Mesendoderm (in vitro differentiated cells): ENCODE measurements around the gene KCNH3.

Experiments
- DNase-seq: peaks from one replicate; pipeline ENCODE4 v3.0.0; 2013
- H2AK5ac ChIP-seq: 2 replicates; pipeline ENCODE4 v1.6.1; 2013; ENCODE audit warnings: low read length, inconsistent platforms
- H2BK120ac ChIP-seq: 2 replicates; pipeline ENCODE4 v1.6.1; 2013; ENCODE audit warnings: low read depth, mild to moderate bottlenecking, low read length, moderate library complexity, mixed read lengths
- H2BK15ac ChIP-seq: replicated peaks from 2 replicates; pipeline ENCODE4 v1.6.1; 2013; ENCODE audit warnings: low read depth, mild to moderate bottlenecking, moderate library complexity
- H2BK5ac ChIP-seq: 2 replicates; pipeline ENCODE4 v1.6.1; 2013; ENCODE audit warnings: low read length, inconsistent platforms
- H3K18ac ChIP-seq: 2 replicates; pipeline ENCODE4 v1.6.1; 2013; ENCODE audit warnings: mild to moderate bottlenecking, low read length, mixed read lengths
- H3K23ac ChIP-seq: one replicate; pipeline ENCODE4 v1.6.1; 2013; ENCODE audit warnings: low read length
- H3K27ac ChIP-seq: 2 replicates; pipeline ENCODE4 v1.5.1; 2013; ENCODE audit warnings: low read depth, mild to moderate bottlenecking, inconsistent platforms, low read length, moderate library complexity
- H3K27me3 ChIP-seq: 2 replicates; pipeline ENCODE4 v1.6.1; 2013; ENCODE audit warnings: low read length, control low read depth, mild to moderate bottlenecking, inconsistent platforms; ENCODE audit not compliant: insufficient read depth, poor library complexity
- H3K36me3 ChIP-seq: 2 replicates; pipeline ENCODE4 v1.6.1; 2013; ENCODE audit warnings: low read length, inconsistent platforms; ENCODE audit not compliant: control insufficient read depth, insufficient read depth
- H3K4ac ChIP-seq: one replicate; pipeline ENCODE4 v1.6.1; 2013; ENCODE audit warnings: low read depth, mild to moderate bottlenecking, low read length, moderate library complexity
- H3K4me1 ChIP-seq: 2 replicates; pipeline ENCODE4 v1.6.1; 2013; ENCODE audit warnings: low read depth, low read length, inconsistent platforms; ENCODE audit not compliant: control insufficient read depth
- H3K4me2 ChIP-seq: 2 replicates; pipeline ENCODE4 v1.6.1; 2013; ENCODE audit warnings: low read length
- H3K4me3 ChIP-seq: 2 replicates; pipeline ENCODE4 v1.5.1; 2013; ENCODE audit warnings: mild to moderate bottlenecking, low read length
- H3K56ac ChIP-seq: one replicate; pipeline ENCODE4 v1.6.1; 2013; ENCODE audit warnings: low read length
- H3K79me1 ChIP-seq: 2 replicates; pipeline ENCODE4 v1.6.1; 2013; ENCODE audit warnings: low read length, inconsistent platforms
- H3K79me2 ChIP-seq: 2 replicates; pipeline ENCODE4 v1.6.1; 2013; ENCODE audit warnings: mild to moderate bottlenecking, low read length; ENCODE audit not compliant: control insufficient read depth, insufficient read depth
- H3K9ac ChIP-seq: 2 replicates; pipeline ENCODE4 v1.6.1; 2013; ENCODE audit warnings: low read length, inconsistent platforms
- H4K5ac ChIP-seq: one replicate; pipeline ENCODE4 v1.6.1; 2013; ENCODE audit warnings: low read length
- H4K8ac ChIP-seq: one replicate; pipeline ENCODE4 v1.6.1; 2013; ENCODE audit warnings: low read depth, mild to moderate bottlenecking, control low read depth, low read length, moderate library complexity
- WGBS: extraction: QIAGEN DNeasy Blood & Tissue Kit; methylation state at CpG from one replicate; pipeline ENCODE4 v1.1.7; 2013; ENCODE audit warnings: low lambda C conversion rate, missing lambda C conversion rate; ENCODE audit not compliant: insufficient coverage; ENCODE audit errors: extremely low coverage; 5-methylcytosine and 5-hydroxymethylcytosine counted together

The KCNH3 gene

DNA sequence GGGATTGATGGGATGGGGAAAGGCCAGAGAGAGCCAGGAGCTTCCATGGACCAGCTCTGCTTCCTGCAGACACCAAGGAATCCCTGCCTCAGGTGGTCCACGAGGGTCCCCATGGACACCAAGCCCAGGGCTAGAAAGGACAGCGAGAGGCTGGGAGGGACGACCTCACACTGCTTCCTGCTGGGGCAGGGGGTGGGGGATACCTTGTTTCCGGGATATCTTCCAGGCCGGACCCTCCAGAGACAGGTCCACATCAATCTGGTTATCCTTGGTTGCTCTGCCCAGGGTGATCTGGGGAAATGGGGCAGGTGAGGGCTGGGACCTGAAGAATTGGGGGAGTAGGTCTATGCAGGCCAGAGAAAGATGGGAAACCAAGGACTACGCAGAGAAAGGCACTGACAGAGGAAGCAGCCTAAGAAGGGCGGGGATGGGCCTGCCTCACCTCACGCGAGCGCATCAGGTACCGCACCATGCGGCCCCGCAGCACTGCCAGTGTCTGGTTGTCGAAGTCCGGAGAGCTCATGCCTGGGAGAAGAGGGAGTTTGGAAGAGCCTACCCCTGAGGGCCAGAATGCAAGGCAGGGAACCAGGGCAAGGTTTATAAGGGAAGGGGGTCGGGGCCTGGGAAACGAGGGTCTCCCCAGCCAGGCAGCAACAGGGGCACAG lies 20.3 kb downstream of the KCNH3 start:
- H3K56ac ChIP-seq = no peak overlapping the region
- H3K18ac ChIP-seq = no peak overlapping the region
- no peak overlapping the region for H3K4me3 ChIP-seq
- H3K79me1 ChIP-seq = no peaks in the 10 kb centered on the region
- no peak overlapping the region for H2BK5ac ChIP-seq
- no CpG with 5 or more reads among the region's 17 CpGs for WGBS
- no peaks in the 10 kb centered on the region for H3K79me2 ChIP-seq
- H4K5ac ChIP-seq = no peak overlapping the region
- H3K4me1 ChIP-seq = no peaks in the 10 kb centered on the region
- H3K4me2 ChIP-seq = no peak overlapping the region
- H4K8ac ChIP-seq = no peak overlapping the region
- DNase-seq = no peak
- no peak overlapping the region for H3K4ac ChIP-seq
- H3K9ac ChIP-seq = no peak overlapping the region
- H2BK15ac ChIP-seq = no peak overlapping the region
- no peak overlapping the region for H3K23ac ChIP-seq
- H2AK5ac ChIP-seq = no peak overlapping the region
- H3K36me3 ChIP-seq = peaks cover 12% of the 10 kb centered on the region
- no peak overlapping the region for H3K27ac ChIP-seq
- no peaks in the 10 kb centered on the region for H3K27me3 ChIP-seq
- no peak overlapping the region for H2BK120ac ChIP-seq

DNA sequence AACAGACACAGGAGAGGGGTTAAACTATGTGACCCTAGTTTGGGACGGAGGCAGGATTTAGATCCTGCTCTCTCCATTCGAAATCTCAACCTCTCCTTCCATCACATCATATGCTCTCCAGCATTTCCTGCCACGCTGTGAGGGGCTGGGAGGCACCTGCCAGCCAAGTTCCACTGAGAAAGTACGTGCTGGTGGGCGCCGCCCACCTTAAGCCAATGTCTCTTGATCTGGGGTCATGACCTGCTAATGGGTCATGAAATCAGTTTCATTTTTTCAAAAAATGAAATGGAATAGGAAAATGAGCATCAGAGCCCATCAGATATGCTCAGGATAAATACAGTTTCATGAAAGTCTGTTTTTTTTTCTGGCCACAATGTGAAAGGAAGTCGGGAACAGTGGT lies 21.9 kb downstream of the KCNH3 start:
- no peak overlapping the region for H4K8ac ChIP-seq
- no peak overlapping the region for H3K56ac ChIP-seq
- H3K4me1 ChIP-seq = no peaks in the 10 kb centered on the region
- H3K36me3 ChIP-seq = peaks cover 12% of the 10 kb centered on the region
- H2BK15ac ChIP-seq = no peak overlapping the region
- H3K9ac ChIP-seq = no peak overlapping the region
- H3K4me2 ChIP-seq = no peak overlapping the region
- no peaks in the 10 kb centered on the region for H3K27me3 ChIP-seq
- H4K5ac ChIP-seq = no peak overlapping the region
- no peak overlapping the region for H3K27ac ChIP-seq
- H3K18ac ChIP-seq = no peak overlapping the region
- H3K79me2 ChIP-seq = no peaks in the 10 kb centered on the region
- no CpG with 5 or more reads among the region's 7 CpGs for WGBS
- H2AK5ac ChIP-seq = no peak overlapping the region
- H2BK120ac ChIP-seq = no peak overlapping the region
- no peak overlapping the region for H3K4ac ChIP-seq
- DNase-seq = no peak
- no peaks in the 10 kb centered on the region for H3K79me1 ChIP-seq
- no peak overlapping the region for H3K23ac ChIP-seq
- H2BK5ac ChIP-seq = no peak overlapping the region
- H3K4me3 ChIP-seq = no peak overlapping the region

DNA sequence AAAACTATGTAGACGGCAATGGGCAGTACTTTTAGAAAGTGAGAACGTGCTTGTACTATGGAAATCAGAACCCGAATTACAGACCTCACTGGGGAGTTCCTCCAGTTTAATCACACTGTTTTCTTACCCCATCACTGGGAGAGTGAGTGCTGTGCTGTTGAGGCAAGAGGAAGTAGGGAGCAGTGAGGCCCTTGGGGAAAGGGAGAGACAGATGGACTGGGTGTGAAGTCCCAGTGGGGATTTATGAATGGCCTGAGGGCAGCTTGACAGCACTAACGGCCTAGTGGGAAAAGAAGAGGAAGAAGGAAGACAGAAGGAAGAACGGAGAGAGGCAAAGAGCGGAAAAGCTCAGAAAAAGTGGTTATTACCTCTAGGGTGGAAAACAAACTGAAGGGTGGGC lies 23.4 kb downstream of the KCNH3 start:
- Histone ChIP-seq H3K4ac (no peak overlapping the region), H3K27ac (no peak overlapping the region), H3K4me2 (no peak overlapping the region), H3K79me2 (peaks cover 10% of the 10 kb centered on the region), H3K56ac (no peak overlapping the region), H3K27me3 (no peaks in the 10 kb centered on the region), H3K79me1 (peaks cover 10% of the 10 kb centered on the region), H2BK5ac (no peak overlapping the region), H2BK15ac (no peak overlapping the region), H3K23ac (no peak overlapping the region), H3K36me3 (peaks cover 12% of the 10 kb centered on the region), H4K8ac (no peak overlapping the region), H3K9ac (no peak overlapping the region), H4K5ac (no peak overlapping the region), H2BK120ac (no peak overlapping the region), H2AK5ac (no peak overlapping the region), H3K18ac (no peak overlapping the region), H3K4me1 (peaks cover 4% of the 10 kb centered on the region), H3K4me3 (no peak overlapping the region)
- DNase-seq = no peak
- WGBS = no CpG with 5 or more reads among the region's 6 CpGs

GRCh38 chr12:49562831-49563230 lies 24.0 kb downstream of the KCNH3 start:
- Histone ChIP-seq H3K79me1 (peaks cover 13% of the 10 kb centered on the region), H4K5ac (no peak overlapping the region), H3K4me3 (no peak overlapping the region), H2BK5ac (no peak overlapping the region), H3K56ac (no peak overlapping the region), H2BK15ac (no peak overlapping the region), H3K27ac (no peak overlapping the region), H3K36me3 (peaks cover 12% of the 10 kb centered on the region), H3K4ac (no peak overlapping the region), H3K18ac (no peak overlapping the region), H3K23ac (no peak overlapping the region), H3K4me1 (peaks cover 4% of the 10 kb centered on the region), H2AK5ac (no peak overlapping the region), H3K9ac (no peak overlapping the region), H4K8ac (no peak overlapping the region), H3K27me3 (no peaks in the 10 kb centered on the region), H3K79me2 (peaks cover 13% of the 10 kb centered on the region), H3K4me2 (no peak overlapping the region), H2BK120ac (no peak overlapping the region)
- DNase-seq = no peak
- WGBS = no CpG with 5 or more reads among the region's 6 CpGs

DNA sequence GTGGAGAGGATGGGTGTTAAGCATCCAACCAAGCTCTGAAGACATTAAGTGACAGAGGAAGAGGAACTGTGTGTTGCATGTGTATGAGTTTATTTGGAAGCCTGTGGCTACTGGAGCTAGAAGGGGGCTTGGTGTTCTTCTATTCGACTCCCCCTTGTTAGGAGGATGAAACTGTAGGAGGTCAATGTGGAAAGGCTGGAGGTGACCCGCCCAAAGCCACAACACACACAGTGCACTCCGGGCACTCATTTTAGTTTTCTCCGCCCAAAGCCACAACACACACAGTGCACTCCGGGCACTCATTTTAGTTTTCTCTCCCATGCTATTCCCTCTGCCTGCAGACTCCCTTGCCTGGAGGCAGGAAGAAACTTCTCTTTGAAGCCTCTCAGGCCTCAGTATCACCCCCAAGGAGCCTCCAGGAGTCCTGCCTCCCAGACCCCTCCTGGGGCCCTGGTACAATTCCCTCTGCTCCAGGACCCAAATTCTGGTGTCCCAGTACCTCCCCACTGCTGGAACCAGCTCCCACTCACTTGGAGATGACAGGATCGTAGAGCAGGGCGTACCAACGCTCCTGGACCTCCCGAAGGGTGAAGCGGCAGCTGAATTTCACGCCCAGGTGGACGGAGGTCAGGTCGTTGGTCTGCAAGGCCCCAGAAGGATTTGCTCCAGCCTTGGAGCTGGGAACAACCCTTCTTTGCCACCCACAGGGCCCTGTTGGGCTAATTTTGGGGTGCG lies 25.3 kb downstream of the KCNH3 start:
- H2BK120ac ChIP-seq = no peak overlapping the region
- no peak overlapping the region for H3K27ac ChIP-seq
- peaks cover 4% of the 10 kb centered on the region for H3K4me1 ChIP-seq
- no peak for DNase-seq
- no CpG with 5 or more reads among the region's 14 CpGs for WGBS
- H3K56ac ChIP-seq = no peak overlapping the region
- H3K4me3 ChIP-seq = no peak overlapping the region
- H3K9ac ChIP-seq = no peak overlapping the region
- H4K8ac ChIP-seq = no peak overlapping the region
- no peaks in the 10 kb centered on the region for H3K27me3 ChIP-seq
- no peak overlapping the region for H4K5ac ChIP-seq
- H3K79me1 ChIP-seq = peaks cover 13% of the 10 kb centered on the region
- no peak overlapping the region for H2AK5ac ChIP-seq
- no peak overlapping the region for H3K18ac ChIP-seq
- H3K4me2 ChIP-seq = no peak overlapping the region
- no peak overlapping the region for H3K23ac ChIP-seq
- peaks cover 13% of the 10 kb centered on the region for H3K79me2 ChIP-seq
- no peak overlapping the region for H2BK15ac ChIP-seq
- H2BK5ac ChIP-seq = no peak overlapping the region
- no peak overlapping the region for H3K4ac ChIP-seq
- peaks cover 11% of the 10 kb centered on the region for H3K36me3 ChIP-seq
